BJ (cell line): Measurements from ENCODE around the gene HSF2BP. TPM values are rescaled to one million over a fixed set of nuclear protein-coding genes. Genes with fewer than 3 reads are reported as not detected.

Experiments used
- CTCF ChIA-PET: fragments of 350-600 bp; formaldehyde crosslinking; extraction: SDS; loops from one replicate; lab custom pipeline; 2021; ENCODE audit warnings: antibody characterized with exemption, inconsistent platforms; lab: Yijun Ruan, JAX
- POLR2A ChIA-PET: fragments of 300-600 bp; sonication (Branson Sonifier 250); formaldehyde crosslinking; extraction: SDS; loops from one replicate; lab custom pipeline; 2021; ENCODE audit warnings: antibody characterized with exemption; lab: Charles Lee
- DNase-seq: peaks from one replicate; pipeline ENCODE4 v3.0.0-alpha.2; 2011; ENCODE audit warnings: low read depth
- H3K27me3 ChIP-seq: 2 replicates; pipeline ENCODE4 v1.6.0; 2011; ENCODE audit warnings: low read length; ENCODE audit not compliant: control insufficient read depth, insufficient read depth
- H3K36me3 ChIP-seq: 2 replicates; pipeline ENCODE4 v1.5.1; 2011; ENCODE audit warnings: low read length; ENCODE audit not compliant: control insufficient read depth, insufficient read depth
- H3K4me3 ChIP-seq: 2 replicates; pipeline ENCODE4 v1.5.1; 2011; ENCODE audit warnings: low read depth, mild to moderate bottlenecking, control low read depth, low read length
- CTCF ChIP-seq: IDR thresholded peaks from 2 replicates; pipeline ENCODE4 v1.5.1; 2011; ENCODE audit warnings: low read depth, mild to moderate bottlenecking, control low read depth, inconsistent platforms, low read length, moderate library complexity; ENCODE audit not compliant: insufficient read depth
- polyA plus RNA-seq: library from polyadenylated mRNA; depleted of rRNA; stranded (reverse); fragments of >200 nt; gene quantifications from 2 replicates; pipeline ENCODE4 v1.2.3, GENCODE V29; 2011

Gene HSF2BP
- polyA plus RNA-seq, 1 experiment, result 1.2 TPM

GRCh38 chr21:43585514-43585913 lies 73.8 kb downstream of the HSF2BP start:
- ChIA-PET CTCF (interaction anchor here (1.0 to 1.7 kb wide), 5 partner anchors 9 to 60 kb away, joined by 3 to 6 read pairs (median 4); no protein-coding TSS in a partner anchor), POLR2A (interaction anchor here (0.7 kb wide), 1 partner anchor 17 kb away, joined by 5 read pairs; no protein-coding TSS in a partner anchor)
- Histone ChIP-seq H3K4me3 (no peak overlapping the region), H3K27me3 (no peaks in the 10 kb centered on the region), H3K36me3 (no peaks in the 10 kb centered on the region)
- TF ChIP-seq CTCF, result no peak
- no peak for DNase-seq

GRCh38 chr21:43581453-43581852 lies 77.8 kb downstream of the HSF2BP start:
- ChIA-PET POLR2A (no interaction called here), CTCF (interaction anchor here (1.8 kb wide), 1 partner anchor 10 kb away, joined by 3 read pairs; no protein-coding TSS in a partner anchor)

GRCh38 chr21:43578677-43579303 lies 80.5 kb downstream of the HSF2BP start:
- H3K4me3 ChIP-seq, result no peak overlapping the region
- no peak for TF ChIP-seq CTCF
- POLR2A ChIA-PET, result no interaction called here
- H3K36me3 ChIP-seq, result no peaks in the 10 kb centered on the region
- no peaks in the 10 kb centered on the region for H3K27me3 ChIP-seq
- no peak for DNase-seq
- CTCF ChIA-PET, result no interaction called here

More at GRCh38 chr21:43581453-43581852, 77.8 kb downstream of the HSF2BP start:
- DNase-seq, result no peak
- H3K27me3 ChIP-seq, result no peaks in the 10 kb centered on the region
- no peaks in the 10 kb centered on the region for H3K36me3 ChIP-seq
- TF ChIP-seq CTCF, result no peak
- no peak overlapping the region for H3K4me3 ChIP-seq

- H3K27me3 ChIP-seq, result no peaks in the 10 kb centered on the region; the same call in 1 of the 2 replicates
- TF ChIP-seq CTCF, result no peak
- H3K4me3 ChIP-seq, result no peak overlapping the region
- no peak for DNase-seq
- H3K36me3 ChIP-seq, result no peaks in the 10 kb centered on the region
- ChIA-PET CTCF (interaction anchor here (1.0 kb wide), 1 partner anchor 9 kb away, joined by 4 read pairs; no protein-coding TSS in a partner anchor), POLR2A (no interaction called here)
Measured at GRCh38 chr21:43575473-43575844, 83.8 kb downstream of the HSF2BP start.

GRCh38 chr21:43574741-43575472 lies 84.4 kb downstream of the HSF2BP start:
- POLR2A ChIA-PET, result no interaction called here

More at GRCh38 chr21:43574741-43575472, 84.4 kb downstream of the HSF2BP start:
- no peak for TF ChIP-seq CTCF
- Histone ChIP-seq H3K4me3 (no peak overlapping the region), H3K27me3 (no peaks in the 10 kb centered on the region; the same call in 1 of the 2 replicates), H3K36me3 (no peaks in the 10 kb centered on the region)
- no peak for DNase-seq
- CTCF ChIA-PET, result interaction anchor here (1.0 kb wide), 1 partner anchor 10 kb away, joined by 4 read pairs; no protein-coding TSS in a partner anchor
